Naive thymus-derived CD4-positive, alpha-beta T cell (primary cell): ENCODE measurements around the gene SELENOI. TPM values are rescaled to one million over a fixed set of nuclear protein-coding genes. Genes with fewer than 3 reads are reported as not detected.

Experiments used
- ATAC-seq: fragments of 150-1000 bp; cut with Tn5 transposase; 2 replicates; pipeline ENCODE4 v1.10.0; 2021; ENCODE audit warnings: mild to moderate bottlenecking, moderate library complexity
- CTCF ChIA-PET: fragments of 350-600 bp; sonication (Branson Sonifier 250); formaldehyde crosslinking; loops from one replicate; lab custom pipeline; 2021; ENCODE audit warnings: antibody characterized with exemption; lab: Charles Lee
- POLR2A ChIA-PET: fragments of 350-600 bp; sonication (Branson Sonifier 250); formaldehyde crosslinking; loops from one replicate; lab custom pipeline; 2021; ENCODE audit warnings: antibody characterized with exemption, inconsistent platforms; lab: Charles Lee
- DNase-seq, 9 donors: peaks; one replicate each; pipeline versions ENCODE4 v3.0.0 to v3.0.0-alpha.2; 2020 to 2022; ENCODE audit warnings: mixed read lengths in 1 of 9
- H3K27ac ChIP-seq: one replicate; pipeline ENCODE4 v1.7.0; 2013; ENCODE audit warnings: mild to moderate bottlenecking, low read depth, low read length, moderate library complexity
- H3K27me3 ChIP-seq, 2 donors: one replicate each; pipeline ENCODE4 v1.7.0; 2013; ENCODE audit warnings: low read length in 2 of 2, mild to moderate bottlenecking in 2 of 2, moderate library complexity in 2 of 2; ENCODE audit not compliant: control insufficient read depth in 2 of 2, insufficient read depth in 2 of 2
- H3K36me3 ChIP-seq, 3 experiments: 1 replicate in 2 of 3; 2 replicates in 1 of 3; pipeline ENCODE4 v1.7.0; 2013; ENCODE audit warnings: low read length in 3 of 3, mild to moderate bottlenecking in 3 of 3, moderate library complexity in 1 of 3; ENCODE audit not compliant: insufficient read depth in 3 of 3, control insufficient read depth in 2 of 3
- H3K4me1 ChIP-seq, 2 donors: one replicate each; pipeline ENCODE4 v1.7.0; 2013; ENCODE audit warnings: low read length in 2 of 2, mild to moderate bottlenecking in 2 of 2, moderate library complexity in 1 of 2; ENCODE audit not compliant: control insufficient read depth in 2 of 2, insufficient read depth in 2 of 2
- H3K4me3 ChIP-seq: 2 replicates; pipeline ENCODE4 v1.7.0; 2013; ENCODE audit warnings: mild to moderate bottlenecking, low read length
- H3K9me3 ChIP-seq, 3 experiments: 1 replicate in 2 of 3; 2 replicates in 1 of 3; pipeline ENCODE4 v1.7.0; 2013; ENCODE audit warnings: low read length in 3 of 3; ENCODE audit not compliant: control insufficient read depth in 2 of 3
- H3K27ac Mint-ChIP-seq, 9 donors: one replicate each; pipeline ENCODE4 v1.8.0; 2020 to 2022; ENCODE audit warnings: mixed read lengths in 9 of 9, mild to moderate bottlenecking in 8 of 9, moderate library complexity in 5 of 9, inconsistent platforms in 2 of 9
- H3K27me3 Mint-ChIP-seq, 5 donors: one replicate each; pipeline ENCODE4 v1.8.0; 2021 to 2022; ENCODE audit warnings: mixed read lengths in 5 of 5, mild to moderate bottlenecking in 1 of 5
- H3K36me3 Mint-ChIP-seq, 5 donors: one replicate each; pipeline ENCODE4 v1.8.0; 2020 to 2022; ENCODE audit warnings: mixed read lengths in 5 of 5, mild to moderate bottlenecking in 3 of 5, inconsistent platforms in 1 of 5
- H3K4me1 Mint-ChIP-seq, 7 donors: one replicate each; pipeline ENCODE4 v1.8.0; 2020 to 2022; ENCODE audit warnings: mixed read lengths in 7 of 7, mild to moderate bottlenecking in 3 of 7, inconsistent platforms in 1 of 7
- H3K4me3 Mint-ChIP-seq, 10 donors: one replicate each; pipeline ENCODE4 v1.8.0; 2020 to 2022; ENCODE audit warnings: mild to moderate bottlenecking in 10 of 10, mixed read lengths in 10 of 10, moderate library complexity in 6 of 10, inconsistent platforms in 2 of 10
- H3K9me3 Mint-ChIP-seq, 11 donors: one replicate each; pipeline ENCODE4 v1.8.0; 2020 to 2022; ENCODE audit warnings: mixed read lengths in 11 of 11, mild to moderate bottlenecking in 4 of 11, inconsistent platforms in 1 of 11, moderate library complexity in 1 of 11
- intact Hi-C, 2 donors: fragments of 100-400 bp; cut with micrococcal nuclease; formaldehyde crosslinking; loops; one replicate each; pipeline ENCODE4 v1.15.1; 2023
- polyA plus RNA-seq, 2 donors: library from polyadenylated mRNA; unstranded; fragments of 300-500 nt; fragmentation: Illumina TruSeq; gene quantifications; one replicate each; pipeline ENCODE4 v1.2.3, GENCODE V29; 2021
- total RNA-seq, 6 experiments: library from RNA in 5 of 6; stranded (reverse) in 5 of 6; gene quantifications; 1 replicate in 5 of 6; 2 replicates in 1 of 6; pipeline ENCODE4 v1.2.3 and lab custom pipeline; 2021 to 2026

Gene SELENOI, protein sequence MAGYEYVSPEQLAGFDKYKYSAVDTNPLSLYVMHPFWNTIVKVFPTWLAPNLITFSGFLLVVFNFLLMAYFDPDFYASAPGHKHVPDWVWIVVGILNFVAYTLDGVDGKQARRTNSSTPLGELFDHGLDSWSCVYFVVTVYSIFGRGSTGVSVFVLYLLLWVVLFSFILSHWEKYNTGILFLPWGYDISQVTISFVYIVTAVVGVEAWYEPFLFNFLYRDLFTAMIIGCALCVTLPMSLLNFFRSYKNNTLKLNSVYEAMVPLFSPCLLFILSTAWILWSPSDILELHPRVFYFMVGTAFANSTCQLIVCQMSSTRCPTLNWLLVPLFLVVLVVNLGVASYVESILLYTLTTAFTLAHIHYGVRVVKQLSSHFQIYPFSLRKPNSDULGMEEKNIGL
- total RNA-seq (10 to 100 TPM; 19.0 to 33.6 (median 22.4) TPM), polyA plus RNA-seq (1 to 10 TPM; 3.4 to 5.6 TPM), total RNA-seq (lab: John Stamatoyannopoulos, UW) (37.7 reads per million, percentile 65 among the genes with 10 or more reads in this experiment)

DNA sequence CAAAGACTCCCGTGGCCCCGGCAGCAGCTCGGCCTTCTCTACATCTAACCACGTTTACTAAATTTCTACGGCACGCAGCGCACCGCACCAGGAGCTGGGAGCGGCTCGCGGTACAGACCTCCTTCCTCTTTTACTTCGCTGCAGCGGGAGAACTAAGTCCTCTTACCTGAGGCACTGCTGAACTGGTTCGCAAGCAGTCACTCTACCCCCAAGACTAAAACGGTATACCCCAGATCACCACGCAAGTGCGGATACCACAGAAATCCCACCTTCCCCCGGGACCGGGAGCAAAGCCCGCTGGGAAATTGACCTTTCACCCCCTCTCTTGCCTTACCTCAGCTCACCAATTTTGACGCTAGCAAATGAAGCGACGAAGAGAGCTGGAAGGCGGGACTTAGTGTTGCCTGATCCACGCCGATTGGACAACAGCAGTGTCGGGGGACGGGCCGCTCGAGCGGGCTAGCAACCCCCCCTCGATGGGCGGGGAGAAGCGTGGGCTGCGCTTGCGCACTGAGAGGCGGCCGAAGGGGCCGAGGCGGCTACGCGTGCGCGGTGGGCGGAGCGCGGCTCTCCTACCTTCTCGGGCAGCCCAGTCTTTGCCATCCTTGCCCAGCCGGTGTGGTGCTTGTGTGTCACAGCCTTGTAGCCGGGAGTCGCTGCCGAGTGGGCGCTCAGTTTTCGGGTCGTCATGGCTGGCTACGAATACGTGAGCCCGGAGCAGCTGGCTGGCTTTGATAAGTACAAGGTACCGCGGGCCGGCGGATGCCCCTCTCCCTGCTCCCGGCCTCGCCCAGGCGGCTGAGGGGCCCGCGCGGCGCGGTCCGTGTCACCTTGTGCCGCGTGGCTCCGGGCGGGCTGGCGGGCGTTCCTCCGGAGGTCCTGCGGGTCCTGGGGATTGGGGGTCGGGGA, at the start of gene SELENOI:
SELENOI (plus strand) TSS at position 599 of the 909 bp plus-strand sequence; CDS start at position 689, 90 bp downstream.
- peaks cover 0 to 2% (median 0%) of the 10 kb centered on the region in 11 donors for H3K9me3 Mint-ChIP-seq
- no peaks in the 10 kb centered on the region for H3K9me3 ChIP-seq
- DNase-seq, result peak; percentile 99 to 100 (median 99)
- peak within 1 kb of the TSS; percentile 81 for H3K4me3 ChIP-seq
- peak within 1 kb of the TSS; percentile 84 to 100 (median 98) for H3K4me3 Mint-ChIP-seq
- intact Hi-C loops, result loop anchor here (1.0 to 5.0 kb wide), 20 partner anchors 10 to 1552 kb away; partner anchors contain the start of genes DNAJC27 (in 2 of the 2), DTNB (in 2 of the 2), HADHA (in 2 of the 2) and HADHB (in 2 of the 2)
- H3K27ac ChIP-seq, result peak within 1 kb of the TSS; percentile 88
- H3K27ac Mint-ChIP-seq, result peak within 1 kb of the TSS; percentile 95 to 100 (median 99)
- peak; percentile 97 for ATAC-seq
- peaks cover 28 to 62% (median 40%) of the 10 kb centered on the region in 7 donors for H3K4me1 Mint-ChIP-seq
- H3K27me3 Mint-ChIP-seq, result no peaks in the 10 kb centered on the region
- peaks cover 0 to 5% (median 4%) of the 10 kb centered on the region in 5 donors for H3K36me3 Mint-ChIP-seq
- CTCF ChIA-PET, result interaction anchor here (0.7 kb wide), 1 partner anchor 43 kb away, joined by 3 read pairs; no protein-coding TSS in a partner anchor
- POLR2A ChIA-PET, result interaction anchor here (0.6 to 4.3 kb wide), 14 partner anchors 9 to 705 kb away, joined by 3 to 33 read pairs (median 4); partner anchors contain the start of genes AGBL5, ASXL2, HADHA and HADHB
- peaks cover 24 to 25% of the 10 kb centered on the region in 2 donors for H3K4me1 ChIP-seq
- H3K27me3 ChIP-seq, result no peaks in the 10 kb centered on the region
- peaks cover 0 to 4% (median 0%) of the 10 kb centered on the region in 3 experiments for H3K36me3 ChIP-seq

DNA sequence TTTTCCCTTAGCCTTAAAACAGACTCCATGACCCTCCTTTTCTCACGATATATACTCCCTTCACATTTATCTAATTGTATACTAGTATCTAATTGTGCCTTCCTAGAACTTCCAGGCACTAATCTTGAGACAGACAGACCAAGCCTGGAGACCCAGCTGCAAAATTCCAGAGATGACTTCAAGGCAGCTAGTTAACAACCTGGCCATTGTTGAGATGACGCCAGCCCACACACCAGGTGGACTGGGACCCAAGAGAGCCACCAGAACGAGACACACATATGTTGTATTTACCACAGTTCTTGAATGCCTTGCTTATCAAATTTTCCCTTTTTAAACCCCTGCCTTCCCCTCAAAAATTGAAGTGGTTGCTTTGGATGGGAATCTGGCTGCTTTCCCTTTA, 48.9 kb upstream of the SELENOI start:
- ChIA-PET POLR2A (interaction anchor here (0.6 to 1.7 kb wide), 2 partner anchors 8 to 54 kb away, joined by 4 to 7 read pairs; no protein-coding TSS in a partner anchor), CTCF (interaction anchor here (0.6 kb wide), 1 partner anchor 113 kb away, joined by 3 read pairs; no protein-coding TSS in a partner anchor)
- Mint-ChIP-seq H3K27ac (peak overlapping the region in 2 of 9 donors; percentile 14 to 49), H3K4me3 (no peak overlapping the region), H3K36me3 (no peaks in the 10 kb centered on the region), H3K9me3 (no peaks in the 10 kb centered on the region), H3K27me3 (peaks cover 0 to 25% (median 0%) of the 10 kb centered on the region in 5 donors), H3K4me1 (peaks cover 0 to 8% (median 0%) of the 10 kb centered on the region in 7 donors)
- H3K4me1 ChIP-seq, result peaks cover 7 to 15% of the 10 kb centered on the region in 2 donors
- no peak overlapping the region for H3K4me3 ChIP-seq
- no peaks in the 10 kb centered on the region for H3K27me3 ChIP-seq
- DNase-seq (no peak), ATAC-seq (no peak)
- H3K36me3 ChIP-seq, result no peaks in the 10 kb centered on the region
- H3K9me3 ChIP-seq, result no peaks in the 10 kb centered on the region
- intact Hi-C loops, result no loop called here
- no peak overlapping the region for H3K27ac ChIP-seq

DNA sequence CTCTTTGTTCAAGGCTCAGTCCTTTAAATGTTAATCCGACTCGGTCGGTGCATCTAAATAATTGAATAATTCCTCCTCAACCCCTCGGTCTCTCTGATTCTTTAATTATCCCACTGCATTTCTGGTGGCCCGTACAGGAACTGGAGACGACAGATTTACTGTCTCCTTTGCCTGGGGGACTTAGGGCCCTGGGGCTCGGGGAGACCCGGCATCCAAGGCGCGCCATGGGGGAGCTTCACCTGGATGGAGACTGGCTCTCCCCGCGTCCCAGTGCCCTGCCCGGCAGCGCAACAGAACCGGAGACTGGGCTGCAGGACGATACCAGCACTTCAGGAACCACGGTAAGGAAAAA, 47.7 kb upstream of the SELENOI start:
- ChIA-PET POLR2A (interaction anchor here (0.5 to 3.1 kb wide), 8 partner anchors 8 to 114 kb away, joined by 3 to 33 read pairs (median 6); partner anchors contain the start of genes ADGRF3, HADHA, HADHB and SELENOI), CTCF (interaction anchor here (1.1 to 1.2 kb wide), 2 partner anchors 31 to 33 kb away, joined by 4 read pairs; no protein-coding TSS in a partner anchor)
- peak overlapping the region; percentile 78 for H3K4me3 ChIP-seq
- peaks cover 0 to 8% (median 0%) of the 10 kb centered on the region in 7 donors for H3K4me1 Mint-ChIP-seq
- H3K27me3 Mint-ChIP-seq, result peaks cover 0 to 29% (median 0%) of the 10 kb centered on the region in 5 donors
- H3K4me3 Mint-ChIP-seq, result no peak overlapping the region
- H3K27ac ChIP-seq, result peak overlapping the region; percentile 84
- DNase-seq (peak in 2 of 9 donors; percentile 1 to 2), ATAC-seq (peak; percentile 4)
- H3K27me3 ChIP-seq, result no peaks in the 10 kb centered on the region
- intact Hi-C loops, result loop anchor here (2.0 kb wide), 2 partner anchors 53 to 265 kb away; partner anchors contain the start of genes HADHA (in 1 of the 2) and HADHB (in 1 of the 2)
- no peaks in the 10 kb centered on the region for H3K9me3 Mint-ChIP-seq
- no peaks in the 10 kb centered on the region for H3K36me3 ChIP-seq
- H3K27ac Mint-ChIP-seq, result no peak overlapping the region
- peaks cover 0 to 4% (median 0%) of the 10 kb centered on the region in 5 donors for H3K36me3 Mint-ChIP-seq
- H3K9me3 ChIP-seq, result no peaks in the 10 kb centered on the region
- peaks cover 7 to 15% of the 10 kb centered on the region in 2 donors for H3K4me1 ChIP-seq

DNA sequence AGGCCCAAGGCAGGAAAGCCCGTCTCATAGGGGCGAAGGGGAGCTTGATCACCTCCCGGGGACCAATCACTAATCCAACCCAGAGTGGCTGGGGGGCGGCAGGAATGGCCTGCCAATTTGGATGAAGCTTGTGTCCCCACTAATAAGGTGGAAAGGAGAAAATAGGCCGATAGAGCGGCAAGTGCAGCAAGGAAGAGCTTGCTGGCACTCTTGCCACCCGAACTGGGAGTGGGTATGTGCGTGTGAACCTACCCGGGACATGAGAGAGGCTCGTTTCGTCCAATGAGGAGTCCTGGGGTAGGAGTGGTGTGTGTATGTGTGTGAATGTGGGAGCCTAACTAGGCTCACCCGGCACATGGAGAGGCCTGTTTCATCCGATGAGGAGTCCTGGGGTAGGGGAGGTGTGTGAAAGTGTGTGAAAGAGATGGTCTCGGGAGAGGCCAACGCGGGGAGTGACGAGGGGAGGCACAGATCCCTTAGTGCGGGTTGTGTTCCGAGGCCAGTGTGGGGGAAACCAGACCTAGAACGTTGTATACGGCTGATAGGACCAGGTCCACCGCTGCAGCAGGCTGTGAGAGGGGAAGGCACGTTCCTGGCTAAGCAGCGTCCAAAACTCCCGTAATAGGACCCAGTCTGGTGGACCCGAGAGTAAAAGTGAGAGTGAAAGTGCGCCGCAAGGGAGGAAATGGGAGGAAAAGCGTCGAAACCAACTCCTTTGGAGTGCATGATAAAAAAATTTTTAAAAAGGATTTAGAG, 47.1 kb upstream of the SELENOI start:
- H3K4me1 Mint-ChIP-seq, result peaks cover 0 to 8% (median 0%) of the 10 kb centered on the region in 7 donors
- ChIA-PET POLR2A (interaction anchor here (0.7 to 3.1 kb wide), 9 partner anchors 8 to 115 kb away, joined by 3 to 33 read pairs (median 4); partner anchors contain the start of genes ADGRF3, HADHA, HADHB and SELENOI), CTCF (interaction anchor here (1.0 to 1.2 kb wide), 3 partner anchors 31 to 33 kb away, joined by 4 read pairs; no protein-coding TSS in a partner anchor)
- intact Hi-C loops, result loop anchor here (1.0 to 2.0 kb wide), 5 partner anchors 31 to 266 kb away; partner anchors contain the start of genes HADHA (in 2 of the 2) and HADHB (in 2 of the 2)
- H3K36me3 Mint-ChIP-seq, result peaks cover 0 to 8% (median 0%) of the 10 kb centered on the region in 5 donors
- H3K4me3 Mint-ChIP-seq, result no peak overlapping the region
- no peak overlapping the region for H3K27ac Mint-ChIP-seq
- DNase-seq (peak; percentile 26 to 67 (median 60)), ATAC-seq (peak; percentile 81)
- Histone ChIP-seq H3K4me3 (peak overlapping the region; percentile 78), H3K4me1 (peaks cover 7 to 15% of the 10 kb centered on the region in 2 donors), H3K36me3 (no peaks in the 10 kb centered on the region), H3K27me3 (no peaks in the 10 kb centered on the region), H3K27ac (peak overlapping the region; percentile 84), H3K9me3 (no peaks in the 10 kb centered on the region)
- H3K27me3 Mint-ChIP-seq, result peaks cover 0 to 29% (median 0%) of the 10 kb centered on the region in 5 donors
- H3K9me3 Mint-ChIP-seq, result no peaks in the 10 kb centered on the region

DNA sequence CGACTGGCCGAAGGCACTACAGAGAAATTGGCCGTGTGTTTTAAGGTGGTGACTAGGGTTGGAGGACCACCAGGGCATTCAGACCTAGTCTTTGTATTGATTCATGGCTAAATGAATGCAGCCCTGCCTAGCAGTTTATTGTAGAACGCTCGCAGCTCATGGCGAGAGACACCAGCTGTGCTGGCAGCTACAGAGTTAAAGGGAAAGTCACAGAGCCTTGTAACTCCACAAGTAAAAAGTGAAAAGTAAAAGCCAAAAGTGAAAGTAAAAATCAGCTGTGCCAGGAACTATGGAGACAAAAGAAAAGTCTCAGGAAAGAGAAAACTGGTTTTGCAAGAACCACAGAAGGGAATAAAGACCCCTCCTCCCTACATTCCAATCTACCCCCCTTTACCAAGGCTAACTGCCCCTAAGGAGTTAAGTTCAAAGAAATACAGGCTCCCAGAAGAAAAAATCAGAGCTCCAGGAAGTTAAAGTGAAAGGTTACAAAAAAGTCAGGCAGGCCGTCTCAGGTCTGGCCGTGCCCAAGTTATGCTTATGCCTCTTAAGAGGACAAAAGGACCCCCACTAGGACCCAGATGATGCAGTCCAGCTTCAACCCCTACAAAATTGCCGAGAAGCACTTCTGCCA, 46.4 kb upstream of the SELENOI start:
- H3K36me3 ChIP-seq, result peaks cover 0 to 7% (median 0%) of the 10 kb centered on the region in 3 experiments
- peaks cover 0 to 8% (median 0%) of the 10 kb centered on the region in 7 donors for H3K4me1 Mint-ChIP-seq
- no peaks in the 10 kb centered on the region for H3K9me3 Mint-ChIP-seq
- peak overlapping the region; percentile 84 for H3K27ac ChIP-seq
- DNase-seq (peak in 7 of 9 donors; percentile 39 to 58 (median 51)), ATAC-seq (peak; percentile 46)
- no peaks in the 10 kb centered on the region for H3K9me3 ChIP-seq
- ChIA-PET CTCF (interaction anchor here (0.8 to 1.0 kb wide), 2 partner anchors 31 to 70 kb away, joined by 3 to 4 read pairs; no protein-coding TSS in a partner anchor), POLR2A (interaction anchor here (0.7 to 3.1 kb wide), 10 partner anchors 9 to 751 kb away, joined by 3 to 33 read pairs (median 4); partner anchors contain the start of genes ADGRF3, AGBL5, ASXL2 and HADHA)
- no peaks in the 10 kb centered on the region for H3K27me3 ChIP-seq
- peak overlapping the region; percentile 78 for H3K4me3 ChIP-seq
- intact Hi-C loops, result loop anchor here (1.0 to 2.0 kb wide), 5 partner anchors 31 to 267 kb away; partner anchors contain the start of genes HADHA (in 2 of the 2) and HADHB (in 2 of the 2)
- H3K36me3 Mint-ChIP-seq, result peaks cover 0 to 14% (median 3%) of the 10 kb centered on the region in 5 donors
- no peak overlapping the region for H3K4me3 Mint-ChIP-seq
- H3K4me1 ChIP-seq, result peaks cover 7 to 15% of the 10 kb centered on the region in 2 donors
- H3K27ac Mint-ChIP-seq, result no peak overlapping the region
- peaks cover 0 to 29% (median 0%) of the 10 kb centered on the region in 5 donors for H3K27me3 Mint-ChIP-seq
